ENCODE results near the gene CFC1.
"Not testable (repeated sequence)": the region's sequence is repeated elsewhere in the genome, so short reads cannot be mapped to it uniquely, and the experiment has no call there.

The CFC1 gene

GRCh38 chr2:130582970-130583369 is 16.4 kb downstream of the CFC1 start:
- DNase-seq = peak; percentile 31

GRCh38 chr2:130581491-130581890 is 17.9 kb downstream of the CFC1 start:
- DNase-seq = peak; percentile 25

GRCh38 chr2:130579121-130579520 is 20.3 kb downstream of the CFC1 start:
- DNase-seq = peak; percentile 22

- DNase-seq = not testable (repeated sequence)
These were observed 21.8 kb downstream of the CFC1 start for GRCh38 chr2:130577559-130577958.

DNA sequence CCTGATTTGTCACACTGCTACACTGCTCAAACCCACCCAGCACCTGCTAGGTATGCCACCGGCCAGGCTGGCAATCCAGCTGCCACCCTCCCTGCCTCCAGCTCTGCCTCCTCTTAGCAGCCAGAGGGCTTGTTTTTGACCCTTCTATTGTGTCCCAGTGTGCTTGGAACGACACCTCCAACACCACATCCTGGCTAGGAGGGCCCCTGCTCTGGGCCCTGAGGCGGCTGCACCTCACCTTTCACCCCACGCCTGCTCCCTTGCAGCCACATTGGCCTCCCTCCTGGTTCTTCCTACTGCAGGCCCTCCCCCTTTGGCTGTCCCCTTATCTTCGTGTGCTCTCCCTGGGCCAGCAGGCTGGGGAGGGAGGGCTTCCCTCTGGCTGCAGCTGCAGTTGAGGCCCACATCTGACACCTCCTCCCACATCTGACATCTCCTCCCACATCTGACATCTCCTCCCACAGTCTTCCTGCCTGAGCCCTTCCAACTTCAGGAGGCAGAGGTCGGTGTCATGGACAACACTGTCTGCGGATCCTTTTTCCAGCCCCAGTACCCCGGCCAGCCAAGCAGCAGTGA is 23.1 kb downstream of the CFC1 start:
- not testable (repeated sequence) for DNase-seq

- peak; percentile 36 for DNase-seq
These were observed 25.1 kb downstream of the CFC1 start for GRCh38 chr2:130574230-130574629.

- DNase-seq = not testable (repeated sequence)
These were observed 27.4 kb downstream of the CFC1 start for GRCh38 chr2:130571929-130572328.

- not testable (repeated sequence) for DNase-seq
These were observed 33.2 kb downstream of the CFC1 start for GRCh38 chr2:130566165-130566564.

DNA sequence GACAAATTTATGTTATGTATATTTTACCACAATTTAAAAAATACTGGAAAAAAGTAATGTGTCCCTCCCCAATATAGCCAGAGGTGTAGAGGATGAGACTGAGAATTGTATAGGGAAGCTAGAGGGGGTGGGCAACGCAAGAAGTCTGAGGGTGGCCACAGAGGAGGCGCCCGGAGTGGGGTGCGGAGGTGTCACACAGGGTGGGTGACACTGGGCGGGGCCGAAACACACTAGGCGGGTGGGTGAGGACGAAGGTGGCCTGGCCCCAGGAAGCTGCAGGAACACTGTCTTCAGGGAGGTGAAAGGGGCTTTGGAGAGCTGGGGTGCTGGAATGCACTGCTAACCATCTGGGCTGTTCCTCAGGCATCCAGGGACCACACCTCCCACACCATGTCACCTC is 42.9 kb downstream of the CFC1 start:
- not testable (repeated sequence) for DNase-seq

- DNase-seq = not testable (repeated sequence)
These were observed 45.2 kb downstream of the CFC1 start for GRCh38 chr2:130554178-130554577.

DNA sequence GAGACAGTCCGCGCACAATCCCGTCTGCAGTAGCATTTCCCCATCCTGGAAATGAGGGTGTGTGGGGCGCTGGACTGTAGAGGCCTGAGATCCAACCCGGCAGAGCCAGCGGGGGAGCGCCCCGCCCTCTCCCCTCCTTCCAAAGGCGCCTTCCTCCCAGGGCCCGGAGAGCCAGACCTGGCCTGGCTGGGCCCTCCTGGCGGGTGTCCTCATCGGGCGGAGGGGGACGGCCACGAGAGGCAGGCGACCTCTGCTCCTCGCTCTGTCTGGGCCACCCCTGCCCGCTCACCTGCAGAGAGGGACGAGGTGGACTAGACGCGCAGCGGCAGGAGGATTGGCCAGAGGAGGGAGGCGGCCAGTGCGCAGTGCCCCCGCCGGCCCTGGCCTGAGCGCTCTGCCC is 49.9 kb downstream of the CFC1 start:
- DNase-seq = not testable (repeated sequence)

DNA sequence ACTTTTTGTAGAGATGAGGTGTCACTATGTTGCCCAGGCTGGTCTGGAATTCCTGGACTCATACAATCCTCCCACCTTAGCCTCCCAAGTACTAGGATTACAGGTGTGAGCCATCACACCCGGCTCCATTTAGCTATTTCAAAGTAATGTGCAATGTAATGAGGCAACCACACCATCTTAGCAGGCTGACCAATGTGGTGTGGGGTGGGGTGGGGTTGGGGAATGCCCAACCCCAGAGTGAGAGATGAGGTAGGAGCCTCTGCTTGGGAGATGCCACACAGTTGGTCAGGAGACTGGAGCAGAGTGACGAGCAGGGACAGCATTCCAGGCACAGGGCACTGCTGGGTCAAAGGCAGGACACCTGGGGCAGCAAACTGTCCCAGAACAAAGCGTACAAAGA is 51.0 kb downstream of the CFC1 start:
- not testable (repeated sequence) for DNase-seq

DNA sequence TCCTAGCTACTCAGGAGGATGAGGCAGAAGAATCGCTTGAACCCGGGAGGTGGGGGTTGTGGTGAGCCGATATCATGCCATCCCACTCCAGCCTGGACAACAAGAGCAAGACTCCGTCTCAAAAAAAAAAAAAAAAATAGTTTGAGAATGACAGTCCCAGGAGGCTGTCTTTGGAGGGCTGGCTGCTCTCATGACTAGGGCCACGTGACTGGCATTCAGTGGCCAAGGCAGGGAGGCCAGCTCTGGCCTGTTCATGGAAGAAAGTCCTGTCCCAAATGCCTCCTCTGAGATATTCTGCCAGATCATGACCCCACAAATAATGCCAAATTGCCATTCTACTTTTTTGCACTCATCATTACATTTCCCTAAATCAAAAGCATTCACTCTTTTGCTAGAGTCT is 54.4 kb downstream of the CFC1 start:
- DNase-seq = not testable (repeated sequence)

GRCh38 chr2:130543785-130544528 is 55.4 kb downstream of the CFC1 start:
- not testable (repeated sequence) for DNase-seq

DNA sequence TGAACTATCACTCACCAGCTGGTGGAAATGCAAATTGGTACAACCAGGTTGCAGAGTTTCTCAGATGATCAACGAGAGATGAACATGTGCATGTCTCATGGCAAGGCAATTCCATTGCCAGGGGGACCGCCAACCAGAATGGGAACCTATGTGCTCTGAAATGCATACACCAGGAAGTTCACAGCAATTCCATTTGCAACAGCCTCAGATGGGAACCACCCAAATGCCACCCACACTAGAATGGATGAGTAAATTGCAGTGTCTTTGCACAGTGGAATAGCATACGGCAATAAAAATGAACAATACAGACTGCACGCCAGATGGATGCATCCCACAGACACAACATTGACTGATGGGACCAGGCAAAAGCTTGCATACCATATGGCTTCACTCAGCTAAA is 56.6 kb downstream of the CFC1 start:
- DNase-seq = not testable (repeated sequence)
